Breast epithelium (tissue), 4 donors: ENCODE measurements around the gene SRGAP2C. TPM values are rescaled to one million over a fixed set of nuclear protein-coding genes. Genes with fewer than 3 reads are reported as not detected.
"Not testable (repeated sequence)": the region's sequence is repeated elsewhere in the genome, so short reads cannot be mapped to it uniquely, and the experiment has no call there.

Experiments used
- DNase-seq, 2 donors: peaks; one replicate each; pipeline ENCODE4 v3.0.0-alpha.2; 2019; ENCODE audit warnings: low spot score in 2 of 2
- H3K27ac ChIP-seq, 2 donors: fragments of 200-600 bp; sonication (generic) in 1 of 2; one replicate each; pipeline ENCODE4 v1.5.1; 2016 to 2019; ENCODE audit warnings: mild to moderate bottlenecking in 1 of 2
- H3K27me3 ChIP-seq, 2 donors: fragments of 200-600 bp; sonication (generic) in 1 of 2; one replicate each; pipeline versions ENCODE4 v1.5.1 to v1.6.0; 2017 to 2019; ENCODE audit warnings: control low read depth in 1 of 2, mild to moderate bottlenecking in 1 of 2
- H3K36me3 ChIP-seq: fragments of 200-600 bp; one replicate; pipeline ENCODE4 v1.5.1; 2019
- H3K4me1 ChIP-seq, 2 donors: fragments of 200-600 bp; sonication (generic); one replicate each; pipeline ENCODE4 v1.5.1; 2016 to 2019; ENCODE audit warnings: control low read depth in 1 of 2
- H3K4me3 ChIP-seq, 3 donors: fragments of 200-600 bp; sonication (generic); 1 replicate in 2 of 3; 2 replicates in 1 of 3; pipeline ENCODE4 v1.5.1; 2016 to 2019; ENCODE audit warnings: mild to moderate bottlenecking in 3 of 3, moderate library complexity in 2 of 3
- H3K9me3 ChIP-seq, 2 donors: fragments of 200-600 bp; sonication (generic) in 1 of 2; one replicate each; pipeline ENCODE4 v1.5.1; 2016 to 2019; ENCODE audit warnings: control low read depth in 1 of 2
- intact Hi-C: fragments of 100-400 bp; cut with DNase I; formaldehyde crosslinking; loops from one replicate; pipeline ENCODE4 v1.15.1; 2023; ENCODE audit warnings: low total_unique reads
- total RNA-seq, 3 donors: library from RNA; depleted of rRNA; stranded (reverse); fragments of >200 nt; gene quantifications; one replicate each; pipeline ENCODE4 v1.1.0, GENCODE V29; 2016

The SRGAP2C gene
- total RNA-seq, 3 donors from 2014 or later = 17.0 to 37.0 (median 17.7) TPM

DNA sequence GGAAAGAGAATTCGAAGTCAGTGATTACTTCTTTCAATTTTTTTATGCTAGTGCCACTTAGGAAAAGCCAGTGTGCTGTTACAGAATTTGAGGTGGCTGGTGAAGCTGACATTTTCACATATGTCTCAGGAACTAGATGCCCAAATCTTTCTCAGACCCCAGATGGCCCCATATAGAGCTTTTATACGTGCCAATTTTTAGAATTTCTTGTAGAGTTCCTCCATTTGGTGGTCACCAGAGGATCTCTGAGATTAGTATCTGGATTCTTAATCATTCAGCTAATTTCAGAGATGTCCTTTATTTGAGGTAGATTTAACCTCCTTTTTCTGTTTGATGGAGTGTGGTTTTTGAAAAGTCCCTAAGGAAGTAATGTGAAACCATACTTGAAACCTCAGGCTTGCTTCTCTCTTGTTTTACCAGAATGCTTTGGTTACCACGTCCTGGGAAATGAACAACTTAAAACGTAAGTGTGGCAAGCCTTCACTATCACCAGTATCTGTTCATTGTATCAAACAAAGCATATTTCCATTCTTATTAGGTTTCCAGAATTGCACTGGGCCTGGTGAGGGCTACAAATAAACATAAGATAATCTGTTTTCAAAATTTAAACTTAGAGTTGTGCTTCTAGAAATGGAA lies 164.7 kb downstream of the SRGAP2C start:
- H3K9me3 ChIP-seq, intact Hi-C loops, H3K27me3 ChIP-seq, H3K4me1 ChIP-seq, H3K4me3 ChIP-seq, DNase-seq, H3K36me3 ChIP-seq, H3K27ac ChIP-seq: not testable (repeated sequence)

GRCh38 chr1:121355711-121356420 lies 171.1 kb downstream of the SRGAP2C start:
- DNase-seq, H3K4me3 ChIP-seq, H3K27ac ChIP-seq, H3K4me1 ChIP-seq, H3K27me3 ChIP-seq, H3K9me3 ChIP-seq, intact Hi-C loops, H3K36me3 ChIP-seq: not testable (repeated sequence)

- intact Hi-C loops, H3K4me3 ChIP-seq, H3K4me1 ChIP-seq, H3K36me3 ChIP-seq, DNase-seq, H3K27ac ChIP-seq, H3K9me3 ChIP-seq, H3K27me3 ChIP-seq: not testable (repeated sequence)
Measured at GRCh38 chr1:121356819-121357218, 172.0 kb downstream of the SRGAP2C start.

- H3K36me3 ChIP-seq, intact Hi-C loops, H3K9me3 ChIP-seq, H3K4me1 ChIP-seq, DNase-seq, H3K27me3 ChIP-seq, H3K4me3 ChIP-seq, H3K27ac ChIP-seq: not testable (repeated sequence)
Measured at GRCh38 chr1:121360531-121360930, 175.8 kb downstream of the SRGAP2C start.

DNA sequence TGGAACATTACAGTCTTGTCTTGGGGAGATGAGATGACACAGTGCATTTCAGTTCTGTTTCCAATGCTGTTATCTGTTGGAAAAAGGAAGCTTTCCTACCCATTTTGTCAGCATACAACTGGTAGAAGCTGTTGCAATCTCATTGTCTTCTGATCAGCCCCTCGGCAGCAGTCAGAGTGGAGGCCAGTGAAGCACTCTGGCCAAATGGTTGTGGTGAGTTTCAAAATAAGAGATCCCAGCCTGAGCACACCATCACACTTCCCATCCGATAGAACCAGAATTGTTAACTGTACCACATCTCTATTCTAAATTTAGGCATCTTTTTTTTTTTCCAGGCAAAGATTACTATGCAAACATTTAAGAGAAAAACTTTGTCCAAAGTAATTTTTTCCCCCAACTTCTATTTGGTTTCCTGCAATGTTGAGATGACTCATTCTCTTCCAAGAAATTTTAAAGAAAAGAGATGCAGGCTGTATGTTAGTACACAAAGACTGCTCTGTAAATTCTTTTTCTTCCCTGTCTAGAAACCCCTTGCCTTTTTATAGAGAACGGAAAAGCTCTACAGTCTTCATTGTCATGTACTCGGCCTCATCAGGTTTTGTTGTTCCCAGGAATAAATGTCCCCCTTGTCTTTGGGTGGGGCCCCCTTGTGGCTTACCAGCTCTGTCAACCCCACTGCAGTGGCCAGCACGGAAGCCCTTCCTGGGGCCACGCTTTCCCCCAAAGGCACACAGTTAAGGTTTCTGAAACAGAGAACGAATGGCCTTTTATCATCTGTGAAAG lies 176.9 kb downstream of the SRGAP2C start:
- H3K27me3 ChIP-seq, H3K4me1 ChIP-seq, H3K36me3 ChIP-seq, H3K9me3 ChIP-seq, H3K4me3 ChIP-seq, DNase-seq, intact Hi-C loops, H3K27ac ChIP-seq: not testable (repeated sequence)

- intact Hi-C loops, H3K27me3 ChIP-seq, H3K27ac ChIP-seq, H3K4me3 ChIP-seq, DNase-seq, H3K4me1 ChIP-seq, H3K36me3 ChIP-seq, H3K9me3 ChIP-seq: not testable (repeated sequence)
Measured at GRCh38 chr1:121362234-121362883, 177.6 kb downstream of the SRGAP2C start.

GRCh38 chr1:121365316-121365715 lies 180.5 kb downstream of the SRGAP2C start:
- H3K4me1 ChIP-seq, intact Hi-C loops, H3K27me3 ChIP-seq, H3K36me3 ChIP-seq, H3K4me3 ChIP-seq, H3K27ac ChIP-seq, H3K9me3 ChIP-seq, DNase-seq: not testable (repeated sequence)

DNA sequence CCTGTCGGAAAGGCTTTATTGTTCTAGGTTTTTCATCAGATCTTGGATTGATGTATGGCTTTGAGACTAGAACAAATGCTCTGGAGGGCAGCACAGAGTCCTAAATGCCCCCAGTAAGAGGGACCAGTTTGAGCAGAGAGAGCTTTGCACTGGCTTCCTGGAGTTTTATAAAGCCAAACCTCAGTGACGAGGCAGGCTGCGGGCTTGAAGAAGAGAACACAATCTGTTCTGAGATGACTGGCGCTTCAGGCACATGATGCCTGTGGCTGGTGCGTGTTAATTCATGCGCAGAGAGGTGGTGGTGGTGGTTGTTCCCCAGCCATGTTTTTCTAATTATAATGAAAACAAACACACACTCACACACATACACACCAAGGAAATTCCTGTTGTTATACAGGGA lies 180.9 kb downstream of the SRGAP2C start:
- H3K9me3 ChIP-seq, DNase-seq, H3K4me3 ChIP-seq, H3K27me3 ChIP-seq, H3K27ac ChIP-seq, H3K4me1 ChIP-seq, intact Hi-C loops, H3K36me3 ChIP-seq: not testable (repeated sequence)

GRCh38 chr1:121366171-121366570 lies 181.4 kb downstream of the SRGAP2C start:
- H3K27ac ChIP-seq, H3K4me1 ChIP-seq, H3K9me3 ChIP-seq, intact Hi-C loops, H3K27me3 ChIP-seq, DNase-seq, H3K4me3 ChIP-seq, H3K36me3 ChIP-seq: not testable (repeated sequence)

- intact Hi-C loops, H3K27ac ChIP-seq, DNase-seq: not testable (repeated sequence)
Measured at GRCh38 chr1:121368910-121369309, 184.1 kb downstream of the SRGAP2C start.

GRCh38 chr1:121369959-121370358 lies 185.2 kb downstream of the SRGAP2C start:
- H3K36me3 ChIP-seq, intact Hi-C loops, H3K4me3 ChIP-seq, H3K27ac ChIP-seq, H3K9me3 ChIP-seq, DNase-seq, H3K27me3 ChIP-seq, H3K4me1 ChIP-seq: not testable (repeated sequence)

More at GRCh38 chr1:121368910-121369309, 184.1 kb downstream of the SRGAP2C start:
- H3K4me1 ChIP-seq, H3K4me3 ChIP-seq, H3K36me3 ChIP-seq, H3K9me3 ChIP-seq, H3K27me3 ChIP-seq: not testable (repeated sequence)

DNA sequence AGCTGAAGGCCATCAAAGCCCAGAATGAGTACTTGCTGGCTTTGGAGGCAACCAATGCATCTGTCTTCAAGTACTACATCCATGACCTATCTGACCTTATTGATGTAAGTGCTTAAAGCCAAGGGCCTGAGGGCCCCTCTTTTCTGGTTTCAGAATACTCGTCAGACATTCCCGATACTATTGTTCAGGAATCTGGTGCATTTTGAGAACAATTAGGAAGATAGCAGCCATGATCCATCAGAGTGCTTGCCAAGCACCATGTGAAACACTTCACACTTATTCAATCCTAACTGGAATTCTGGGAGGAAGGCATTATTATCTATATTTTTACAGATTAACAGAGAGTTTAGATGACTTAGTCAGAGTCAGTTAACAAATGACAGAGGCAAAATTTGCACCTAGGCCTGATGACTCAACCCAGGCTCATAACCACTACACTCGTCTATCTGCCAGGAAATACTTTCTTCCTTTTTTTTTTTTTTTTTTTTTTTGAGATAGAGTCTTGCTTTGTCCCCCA lies 190.1 kb downstream of the SRGAP2C start:
- DNase-seq, H3K36me3 ChIP-seq, H3K9me3 ChIP-seq, H3K4me3 ChIP-seq, intact Hi-C loops, H3K4me1 ChIP-seq, H3K27me3 ChIP-seq, H3K27ac ChIP-seq: not testable (repeated sequence)

GRCh38 chr1:121376986-121377385 lies 192.2 kb downstream of the SRGAP2C start:
- H3K36me3 ChIP-seq, H3K9me3 ChIP-seq, intact Hi-C loops, H3K4me3 ChIP-seq, DNase-seq, H3K27ac ChIP-seq, H3K4me1 ChIP-seq, H3K27me3 ChIP-seq: not testable (repeated sequence)
